ENCODE data around the gene OSM.
"Not testable (repeated sequence)": the region's sequence is repeated elsewhere in the genome, so short reads cannot be mapped to it uniquely, and the experiment has no call there.

Gene OSM

GRCh38 chr22:30244641-30245040 lies 22.0 kb downstream of the OSM start:
- DNase-seq (ENCODE audit: low spot score): no peak

- no peak for DNase-seq (ENCODE audit: low spot score)
Measured at GRCh38 chr22:30244066-30244465, 22.6 kb downstream of the OSM start.

- DNase-seq (ENCODE audit: low spot score): no peak
Measured at GRCh38 chr22:30243661-30244060, 23.0 kb downstream of the OSM start.

GRCh38 chr22:30241576-30242371 lies 24.9 kb downstream of the OSM start:
- DNase-seq (ENCODE audit: low spot score): no peak

- no peak for DNase-seq (ENCODE audit: low spot score)
Measured at GRCh38 chr22:30240541-30241417, 25.9 kb downstream of the OSM start.

- DNase-seq (ENCODE audit: low spot score): no peak
Measured at GRCh38 chr22:30239488-30240405, 26.9 kb downstream of the OSM start.

GRCh38 chr22:30238661-30239487 lies 27.8 kb downstream of the OSM start:
- no peak for DNase-seq (ENCODE audit: low spot score)

GRCh38 chr22:30238136-30238535 lies 28.5 kb downstream of the OSM start:
- no peak for DNase-seq (ENCODE audit: low spot score)

- no peak for DNase-seq (ENCODE audit: low spot score)
Measured at GRCh38 chr22:30236875-30237274, 29.8 kb downstream of the OSM start.

- no peak for DNase-seq (ENCODE audit: low spot score)
Measured at GRCh38 chr22:30235687-30236170, 30.9 kb downstream of the OSM start.

- no peak for DNase-seq (ENCODE audit: low spot score)
Measured at GRCh38 chr22:30234786-30235470, 31.7 kb downstream of the OSM start.

- DNase-seq (ENCODE audit: low spot score): not testable (repeated sequence)
Measured at GRCh38 chr22:30234325-30234724, 32.3 kb downstream of the OSM start.

- DNase-seq (ENCODE audit: low spot score): no peak
Measured at GRCh38 chr22:30233582-30233981, 33.1 kb downstream of the OSM start.

GRCh38 chr22:30232716-30233218 lies 33.9 kb downstream of the OSM start:
- no peak for DNase-seq (ENCODE audit: low spot score)

GRCh38 chr22:30230787-30231461 lies 35.7 kb downstream of the OSM start:
- no peak for DNase-seq (ENCODE audit: low spot score)

- DNase-seq (ENCODE audit: low spot score): no peak
Measured at GRCh38 chr22:30230330-30230729, 36.3 kb downstream of the OSM start.

- DNase-seq (ENCODE audit: low spot score): no peak
Measured at GRCh38 chr22:30228509-30229359, 37.9 kb downstream of the OSM start.

GRCh38 chr22:30227438-30228228 lies 39.0 kb downstream of the OSM start:
- no peak for DNase-seq (ENCODE audit: low spot score)
